GM18511 (cell line): ENCODE data around the gene ERMP1.

Source experiments
- ATAC-seq: cut with Tn5 transposase; IDR thresholded peaks from one replicate; pipeline ENCODE4 v1.9.1; 2021; ENCODE audit warnings: mild to moderate bottlenecking, moderate library complexity; ENCODE audit not compliant: unreplicated experiment

Gene ERMP1

DNA sequence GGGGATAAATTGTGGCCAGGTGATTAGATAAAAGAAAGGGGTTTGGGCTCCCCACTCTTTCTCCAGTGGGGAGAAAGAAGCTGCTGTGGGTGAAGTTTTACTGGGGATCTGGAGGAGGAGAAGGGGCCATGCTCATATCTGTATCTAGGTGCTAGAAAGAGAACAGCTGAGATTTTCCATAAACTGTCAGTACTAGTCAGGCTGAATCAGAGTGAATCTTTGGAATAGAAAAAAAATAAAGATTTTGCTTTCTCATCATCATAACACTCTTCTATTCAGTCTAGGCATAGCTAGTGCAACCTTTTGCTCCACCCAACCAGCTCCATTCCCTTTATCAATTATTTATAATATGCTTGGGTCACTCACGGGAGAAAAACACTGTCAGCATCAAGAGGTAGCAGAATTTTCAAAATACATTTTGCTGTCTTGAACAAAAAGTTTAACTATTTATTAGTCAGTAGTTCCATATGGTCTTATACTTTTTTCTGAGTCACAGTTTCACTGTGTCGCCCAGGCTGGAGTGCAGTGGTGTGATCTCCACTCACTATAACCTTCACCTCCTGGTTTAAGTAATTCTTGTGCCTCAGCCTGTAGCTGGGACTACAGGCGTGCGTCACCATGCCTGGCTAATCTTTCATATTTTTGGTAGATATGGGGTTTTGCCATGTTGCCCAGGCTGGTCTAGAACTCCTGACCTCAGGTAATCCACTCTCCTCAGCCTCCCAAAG is 21.3 kb upstream of the ERMP1 start:
- ATAC-seq = no peak

DNA sequence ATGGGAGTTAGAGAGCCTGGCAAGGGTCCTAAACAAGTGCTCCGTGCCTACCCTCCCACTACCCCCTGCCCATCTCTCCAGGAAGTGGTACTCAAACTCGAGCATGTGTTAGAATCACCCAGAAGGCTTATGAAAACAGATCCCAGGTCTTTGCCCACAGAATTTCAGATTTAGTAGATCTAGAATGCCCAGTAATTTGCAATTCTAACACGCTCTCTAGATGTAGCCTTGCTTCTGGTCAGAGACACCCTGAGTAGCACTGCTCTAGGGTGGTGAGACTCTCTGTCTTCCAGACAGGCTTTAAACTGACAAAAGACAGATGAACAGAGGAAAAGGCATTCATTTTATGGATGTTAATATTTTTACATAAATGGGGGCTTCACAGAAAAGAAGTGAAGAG is 20.7 kb upstream of the ERMP1 start:
- no peak for ATAC-seq

DNA sequence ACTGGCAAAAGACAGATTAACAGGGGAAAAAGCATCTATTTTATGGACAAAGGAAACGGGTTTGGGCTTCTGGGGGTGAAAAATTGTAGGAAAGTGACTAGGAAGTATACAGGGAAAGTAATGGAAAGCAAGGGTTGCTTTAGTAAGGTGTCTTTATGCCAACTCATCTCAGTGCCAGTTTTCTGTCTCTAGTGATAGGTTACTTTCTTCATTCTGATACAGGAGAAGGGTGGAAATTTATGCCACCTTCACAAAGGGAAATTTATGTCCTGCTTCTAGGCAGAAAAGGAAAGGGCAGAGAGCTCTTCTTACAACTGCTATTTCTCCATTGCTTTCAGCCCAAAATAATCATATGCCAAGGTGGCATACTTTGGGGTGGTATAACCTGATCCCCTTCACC is 20.1 kb upstream of the ERMP1 start:
- no peak for ATAC-seq

DNA sequence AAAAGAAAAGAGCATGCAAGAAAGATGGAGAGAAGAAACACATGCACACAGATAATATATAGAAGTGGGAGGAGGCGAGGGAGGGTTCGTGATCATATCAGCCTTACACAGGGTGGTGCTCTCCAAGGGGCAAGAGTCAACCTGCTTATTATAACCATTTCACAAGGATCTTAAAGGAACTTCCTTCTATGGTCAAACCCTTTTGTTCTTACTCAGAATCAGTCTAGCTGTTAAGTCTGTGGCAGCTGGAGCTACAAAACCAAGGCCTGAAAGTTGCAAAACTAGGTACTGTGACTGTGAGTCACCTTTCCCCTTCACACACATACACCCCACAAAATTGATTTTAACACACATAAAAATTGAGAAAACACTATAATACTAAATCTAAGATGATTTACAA is 18.5 kb upstream of the ERMP1 start:
- peak; percentile 94 for ATAC-seq

DNA sequence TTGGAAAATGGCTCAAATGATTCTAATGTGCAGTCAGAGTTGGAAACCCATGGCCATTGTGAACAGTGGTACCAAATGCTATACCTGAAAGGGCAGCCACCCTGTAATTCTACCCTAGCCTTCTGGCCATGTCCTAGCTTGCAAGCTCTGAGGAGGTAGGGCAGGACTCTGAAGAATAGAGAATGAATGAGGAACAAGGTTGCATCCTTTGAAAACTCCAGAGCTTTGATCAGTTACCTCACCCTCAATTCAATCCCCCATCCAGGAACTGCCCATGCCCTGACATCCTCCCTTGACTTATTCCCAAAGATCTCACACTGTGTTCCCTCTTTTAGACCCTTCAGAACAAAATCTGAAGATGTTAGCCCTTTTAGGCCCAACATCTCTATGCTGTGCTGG is 17.8 kb upstream of the ERMP1 start:
- ATAC-seq = no peak

DNA sequence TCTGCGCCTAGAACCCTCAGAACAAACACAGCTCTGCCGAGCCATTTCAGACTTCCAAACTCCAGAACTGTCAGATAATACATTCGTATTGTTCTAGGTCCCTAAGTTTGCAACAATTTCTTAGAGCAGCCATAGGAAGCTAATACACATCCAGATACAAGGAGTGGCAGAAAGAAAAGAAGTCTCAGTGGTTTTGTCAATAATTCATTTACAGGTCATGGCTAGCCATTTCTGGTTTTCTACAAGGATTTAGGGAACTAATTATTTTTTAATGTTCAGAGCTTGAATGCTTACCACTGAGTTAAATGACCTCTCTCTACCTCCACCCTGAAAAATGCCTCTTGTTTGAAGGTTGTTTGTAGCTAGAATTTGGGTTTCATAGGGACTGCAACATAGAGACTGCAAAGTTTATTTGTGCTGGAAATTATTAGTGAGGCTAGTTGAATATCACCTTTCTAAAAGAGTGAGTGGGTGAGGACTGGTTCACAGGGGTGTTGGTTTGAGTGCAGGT is 15.5 kb upstream of the ERMP1 start:
- ATAC-seq = no peak

DNA sequence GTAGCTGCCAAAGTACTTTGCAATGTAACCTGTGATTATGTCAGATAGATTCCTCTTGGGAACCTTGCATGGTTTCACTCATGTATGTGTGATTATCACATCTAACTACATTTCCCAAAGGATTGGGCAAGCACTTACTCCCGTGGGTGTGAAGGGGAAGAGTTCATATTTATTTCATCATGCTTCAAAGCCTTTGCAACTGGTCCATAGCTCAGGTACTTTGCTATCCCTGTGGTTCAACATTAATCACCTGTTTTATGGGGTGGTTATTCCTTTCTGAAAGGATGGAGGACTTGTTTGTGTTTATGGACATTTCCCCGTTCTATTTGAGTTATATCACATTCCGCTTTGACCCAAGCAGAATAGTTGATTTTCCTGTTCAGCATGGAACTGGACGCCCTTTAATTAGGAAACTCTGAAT is 13.6 kb upstream of the ERMP1 start:
- ATAC-seq = no peak

DNA sequence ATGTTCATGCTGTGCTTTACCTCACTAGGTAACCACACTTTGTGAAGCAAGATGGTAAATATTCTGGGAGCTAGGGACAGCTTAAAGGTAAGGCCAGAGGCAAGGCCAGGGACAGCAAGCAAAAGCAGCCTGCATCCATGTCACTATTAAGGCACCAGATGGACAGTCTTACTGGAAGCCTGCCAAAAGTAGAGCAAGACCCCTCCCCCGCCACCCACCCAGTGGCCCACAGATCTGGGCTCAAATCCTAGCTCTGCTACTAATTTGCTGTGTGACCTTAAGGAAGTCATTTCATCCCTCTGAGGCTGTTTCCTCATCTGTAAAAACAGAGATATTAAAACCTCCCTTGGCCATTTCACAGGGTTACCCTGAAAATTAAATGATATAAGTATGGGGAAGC is 13.2 kb upstream of the ERMP1 start:
- no peak for ATAC-seq

DNA sequence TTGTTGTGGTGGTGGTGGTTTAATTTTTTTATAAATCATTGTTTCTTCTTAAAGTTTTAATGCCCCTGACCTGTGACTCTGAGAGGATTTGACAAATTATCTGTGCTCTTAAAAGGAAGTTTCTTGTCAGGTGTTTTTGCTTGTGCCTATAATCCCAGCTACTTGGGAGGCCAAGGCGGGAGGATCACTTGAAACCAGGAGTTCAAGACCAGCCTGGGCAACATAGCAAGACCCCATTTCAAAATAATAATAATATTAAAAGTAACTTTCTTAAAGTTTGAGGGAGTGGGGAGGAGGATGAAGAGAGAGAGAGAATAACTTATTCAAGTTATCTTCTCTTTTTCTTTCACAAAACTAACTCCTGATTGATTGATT is 12.2 kb upstream of the ERMP1 start:
- no peak for ATAC-seq

DNA sequence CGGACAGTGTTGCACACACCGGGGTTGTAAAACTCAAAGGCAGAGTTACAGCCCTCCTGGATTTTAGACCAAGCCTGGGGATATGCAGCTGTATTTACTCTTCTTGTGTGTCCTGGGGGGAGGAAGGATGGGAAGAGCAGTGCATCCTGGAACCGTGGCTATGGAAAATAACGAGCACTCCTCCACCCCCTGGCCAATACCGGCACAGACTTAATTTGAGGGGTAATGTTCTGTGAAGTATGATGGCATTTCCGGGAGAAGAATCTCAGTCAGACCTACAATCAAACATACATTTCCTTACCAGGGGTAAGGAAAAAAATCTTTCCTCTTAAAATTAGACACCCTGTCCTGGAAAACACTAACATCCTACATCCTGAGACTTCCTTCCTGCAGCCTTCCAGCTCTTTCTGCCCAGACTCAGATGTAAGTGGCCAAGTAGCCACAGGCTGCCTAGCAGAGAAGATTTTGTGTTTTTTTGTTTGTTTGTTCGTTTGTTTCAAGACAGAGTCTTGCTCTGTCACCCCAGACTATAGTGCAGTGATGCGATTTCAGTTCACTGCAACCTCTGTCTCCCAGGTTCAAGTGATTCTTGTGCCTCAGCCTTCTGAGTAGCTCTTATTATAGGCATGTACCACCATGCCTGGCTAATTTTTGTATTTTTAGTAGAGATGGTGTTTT is 11.0 kb upstream of the ERMP1 start:
- ATAC-seq = no peak

DNA sequence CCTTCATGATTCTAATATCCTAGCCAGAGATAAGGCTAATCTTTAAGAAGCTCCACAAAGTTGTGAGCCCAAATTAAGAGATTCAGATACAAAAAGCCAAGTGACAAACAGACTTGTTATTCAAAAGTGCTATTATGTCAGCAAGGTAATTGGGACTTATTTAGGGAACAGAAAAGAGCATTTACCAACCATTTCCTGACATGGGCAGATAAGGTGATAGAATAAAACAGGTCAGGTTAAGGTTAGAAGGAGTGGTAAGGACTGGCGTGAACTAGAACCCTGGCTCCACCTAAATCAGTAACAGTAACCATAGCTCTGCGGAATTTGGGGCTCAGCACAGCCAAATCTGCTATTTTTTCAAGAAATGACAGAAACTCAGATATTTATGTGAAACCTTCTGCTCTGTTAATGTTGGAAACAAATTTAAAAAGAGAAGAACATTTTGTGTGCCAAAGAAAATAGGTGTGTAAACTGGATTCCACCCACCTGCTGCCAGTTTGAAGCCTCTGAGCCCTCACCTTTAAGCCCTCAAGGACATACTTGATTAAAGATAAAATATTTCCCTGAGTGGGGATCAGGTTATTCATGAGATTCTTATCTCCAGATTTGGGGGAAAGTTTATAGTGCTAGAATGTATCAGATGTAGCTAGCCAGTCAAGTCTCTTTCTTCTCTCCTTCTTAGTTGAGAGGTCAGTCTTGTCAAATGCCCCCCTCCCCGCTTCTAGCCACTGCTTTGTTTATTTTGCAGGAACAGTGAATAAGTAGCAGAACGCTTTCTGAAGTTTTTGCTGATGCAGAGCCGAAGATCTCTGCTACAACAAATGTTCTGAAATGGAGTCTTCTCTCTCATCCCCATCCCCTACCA is 10.2 kb upstream of the ERMP1 start:
- no peak for ATAC-seq

DNA sequence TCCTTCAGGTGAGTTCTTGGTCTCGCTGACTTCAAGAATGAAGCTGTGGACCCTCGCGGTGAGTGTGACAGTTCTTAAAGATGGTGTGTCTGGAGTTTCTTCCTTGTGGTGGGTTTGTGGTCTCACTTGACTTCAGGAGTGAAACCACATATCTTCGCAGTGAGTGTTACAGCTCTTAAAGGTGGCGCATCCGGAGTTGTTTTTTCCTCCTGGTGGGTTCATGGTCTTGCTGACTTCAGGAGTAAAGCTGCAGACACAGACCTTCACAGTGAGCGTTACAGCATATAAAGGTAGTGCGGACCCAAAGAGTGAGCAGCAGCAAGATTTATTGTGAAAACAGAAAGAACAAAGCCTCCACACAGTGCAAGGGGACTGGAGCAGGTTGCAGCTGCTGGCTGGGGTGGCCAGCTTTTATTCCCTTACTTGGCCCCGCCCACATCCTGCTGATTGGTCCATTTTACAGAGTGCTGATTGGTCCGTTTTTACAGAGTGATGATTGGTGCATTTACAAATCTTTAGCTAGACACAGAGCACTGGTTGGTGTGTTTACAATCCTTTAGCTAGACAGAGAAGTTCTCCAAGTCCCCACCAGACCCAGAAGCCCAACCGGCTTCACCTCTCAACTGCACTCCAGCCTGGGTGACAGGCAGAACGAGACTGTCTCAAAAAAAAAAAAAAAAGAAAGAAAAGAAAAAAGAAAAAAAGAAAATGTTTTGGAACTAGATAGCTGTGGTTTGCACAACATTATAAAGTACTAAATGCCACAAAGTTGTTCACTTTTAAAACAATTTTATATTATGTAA is 9.1 kb upstream of the ERMP1 start:
- ATAC-seq = peak; percentile 46

DNA sequence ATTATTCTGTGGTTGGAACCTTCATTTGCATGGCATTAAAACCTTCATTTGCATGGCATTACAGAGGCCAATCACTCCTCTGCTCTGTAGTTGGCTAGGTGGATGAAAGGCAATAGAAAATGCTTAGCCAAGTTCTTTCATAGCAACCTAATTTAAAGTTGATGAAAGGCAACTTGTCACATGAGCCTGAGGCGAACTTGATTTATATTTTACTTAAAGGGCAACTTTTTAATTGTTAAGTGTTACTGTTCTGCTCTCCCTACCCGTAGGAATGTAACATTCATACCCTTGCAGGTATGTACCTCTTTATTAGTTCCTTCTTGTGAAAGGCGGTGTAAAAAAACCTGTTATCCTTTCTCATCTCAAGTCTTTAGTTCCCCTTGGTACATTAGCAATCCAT is 7.9 kb upstream of the ERMP1 start:
- ATAC-seq = no peak

DNA sequence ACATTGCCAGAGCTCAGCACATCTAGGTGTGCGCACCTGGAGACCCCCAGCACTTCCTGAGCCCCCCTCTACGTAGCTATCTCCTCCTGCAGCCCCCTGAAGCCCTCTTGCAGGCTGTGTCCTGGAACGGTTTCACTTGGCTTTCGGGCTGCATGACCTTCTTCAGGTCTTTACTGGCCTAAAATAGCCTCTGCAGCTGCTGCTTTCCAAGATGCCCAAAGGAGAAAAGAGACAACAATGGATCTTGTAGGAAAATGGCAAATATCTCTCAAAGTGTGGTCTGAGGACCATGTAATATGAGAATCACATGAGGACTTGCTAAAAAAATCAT is 6.6 kb upstream of the ERMP1 start:
- ATAC-seq = no peak

DNA sequence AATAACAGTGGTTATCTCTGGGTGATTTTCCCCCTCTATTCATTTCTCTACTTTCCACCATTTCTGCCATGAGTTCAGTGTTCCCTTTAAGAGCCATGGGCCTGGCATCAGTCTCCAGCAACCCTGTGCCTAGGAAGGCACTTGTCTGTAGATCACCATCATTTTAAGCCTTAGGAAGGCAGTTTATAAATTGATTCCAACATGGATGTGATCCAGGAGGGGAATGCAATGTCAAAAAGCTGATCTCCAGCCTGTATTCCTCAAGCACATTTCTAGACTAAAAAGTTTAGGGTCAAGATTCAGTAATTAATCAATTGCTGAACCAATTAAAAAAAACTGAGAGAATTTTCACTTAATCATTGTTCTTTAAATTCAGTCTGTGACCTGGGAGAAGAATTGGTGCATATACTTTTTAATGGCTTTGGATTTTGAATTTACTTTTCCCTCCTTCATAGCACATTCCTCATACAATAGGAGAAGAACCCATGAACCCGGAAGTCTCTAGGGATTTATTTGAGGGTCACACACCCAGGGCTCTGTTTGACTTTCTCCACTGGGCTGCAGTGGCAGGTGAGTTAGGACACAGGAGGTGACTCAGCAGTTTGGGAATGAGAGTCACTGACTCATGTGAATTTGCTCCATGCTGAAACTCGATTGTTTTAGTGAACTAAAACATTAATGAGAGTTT is 6.1 kb upstream of the ERMP1 start:
- ATAC-seq = no peak

DNA sequence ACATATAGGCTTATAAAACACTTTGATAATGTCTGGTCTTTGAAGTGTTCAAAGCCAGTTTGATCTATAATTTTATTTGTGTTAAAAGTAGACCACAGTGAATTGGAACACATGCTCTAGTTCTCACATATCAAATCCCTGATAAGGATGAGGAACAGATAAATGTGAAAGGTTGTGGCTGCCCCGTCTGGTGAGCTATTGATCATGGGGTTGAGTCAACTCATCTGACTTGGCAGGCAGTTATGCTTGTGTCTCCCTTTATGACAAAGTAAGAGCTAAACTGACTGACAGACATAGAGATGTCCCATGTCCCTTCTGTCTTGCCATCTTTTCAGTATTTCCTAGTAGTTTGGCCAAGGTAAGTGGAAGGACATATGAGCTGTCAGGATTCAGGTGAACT is 2.9 kb upstream of the ERMP1 start:
- ATAC-seq = no peak

DNA sequence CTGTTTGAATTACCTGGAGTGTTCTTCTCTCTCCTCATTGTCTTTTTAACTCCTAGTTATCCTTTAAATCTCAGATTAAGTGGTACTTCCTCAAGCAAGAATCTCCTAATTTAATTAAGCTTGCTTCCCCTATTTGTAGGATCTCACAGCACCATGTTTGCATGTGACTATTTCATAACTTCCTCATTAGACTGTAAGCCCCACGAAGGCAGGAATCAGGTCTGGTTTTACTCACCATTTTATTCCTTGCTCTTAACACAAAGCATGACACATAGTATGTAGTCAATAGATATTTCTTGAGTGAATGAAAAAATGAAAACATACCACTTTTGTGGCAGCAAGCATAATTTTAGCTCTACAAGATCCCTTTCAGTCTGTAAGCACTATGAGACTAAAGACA is 1.3 kb upstream of the ERMP1 start:
- ATAC-seq = no peak

DNA sequence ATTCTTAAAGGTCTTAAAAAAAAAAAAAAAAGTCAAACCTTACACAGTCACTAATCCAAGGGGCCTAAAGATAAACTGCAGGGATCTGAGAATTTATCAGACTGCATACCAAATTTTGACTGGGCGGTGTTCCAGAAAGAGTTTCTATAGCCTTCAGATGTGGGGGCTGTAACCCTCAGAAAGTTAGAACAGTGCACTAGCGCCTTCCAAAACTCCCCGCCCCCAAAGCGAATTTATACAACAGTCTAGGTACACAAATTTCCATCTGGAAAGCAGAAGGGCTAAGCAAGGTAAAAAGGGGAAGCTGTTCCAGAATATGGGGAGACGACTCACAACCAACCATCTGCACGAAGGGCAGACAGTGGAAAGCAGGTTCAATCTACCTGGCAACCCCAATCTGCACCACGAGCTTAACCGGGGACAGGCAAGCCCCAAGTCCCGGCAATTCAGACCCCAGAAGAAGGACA is 813 bp downstream of the ERMP1 start:
- ATAC-seq = peak; percentile 37

DNA sequence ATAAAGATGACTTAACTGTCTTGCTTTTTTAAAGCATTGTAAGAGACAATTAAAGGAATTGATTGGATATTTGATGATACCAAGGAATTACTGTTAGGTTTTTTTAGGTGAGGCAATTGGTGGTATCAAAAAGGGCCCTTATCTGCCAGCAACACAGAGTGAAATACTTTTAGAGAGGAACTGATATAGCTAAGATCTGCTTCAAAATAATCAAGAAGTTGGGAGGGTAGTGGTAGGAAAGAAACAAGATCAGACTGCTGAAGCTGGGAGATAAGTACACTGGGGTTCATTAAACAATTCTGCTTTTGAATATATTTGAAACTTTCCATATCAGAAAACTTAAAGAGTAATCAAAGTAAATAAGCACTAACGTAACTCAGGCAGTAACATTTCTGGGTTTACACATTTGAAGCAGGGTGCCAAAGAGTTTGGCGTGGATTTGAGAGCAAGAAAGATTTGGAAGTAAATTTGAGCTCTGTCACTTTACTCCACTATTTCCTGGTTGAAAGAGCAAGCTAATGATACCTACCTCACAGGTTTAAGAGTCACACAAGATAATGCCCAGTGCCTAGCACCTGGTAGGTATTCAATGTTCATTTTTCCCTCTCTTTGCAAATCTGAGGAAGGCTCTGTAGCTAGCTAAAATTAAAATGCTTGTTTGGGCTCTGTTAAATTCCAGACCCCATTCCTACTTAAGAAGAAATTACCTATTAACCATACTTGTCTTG is 6.9 kb downstream of the ERMP1 start:
- ATAC-seq = no peak

DNA sequence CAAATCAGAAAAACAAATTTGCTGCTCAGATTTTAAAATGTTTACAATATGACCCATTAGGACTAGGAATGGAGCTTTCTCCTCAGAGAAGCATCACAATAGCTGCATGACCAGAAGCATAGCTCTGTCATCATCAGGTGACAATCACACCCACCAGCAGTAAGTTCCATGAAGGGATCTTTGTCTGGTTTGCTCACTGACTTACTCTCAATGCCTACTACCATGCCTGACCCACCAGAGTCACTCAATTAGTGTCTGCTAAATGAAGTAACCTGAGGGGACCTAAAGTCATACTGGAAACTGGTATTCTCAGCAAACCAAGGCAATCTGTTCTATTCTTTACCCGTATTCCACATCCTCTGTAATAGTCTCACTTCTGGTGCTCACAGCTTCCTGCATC is 7.7 kb downstream of the ERMP1 start:
- no peak for ATAC-seq
